Cardiac muscle cell (in vitro differentiated cells and primary cell): ENCODE results near the gene ZNF652. TPM values are rescaled to one million over a fixed set of nuclear protein-coding genes. Genes with fewer than 3 reads are reported as not detected.

Experiments
- DNase-seq, 2 donors: peaks; one replicate each; pipeline versions ENCODE4 v3.0.0 to v3.0.0-alpha.2; 2010 to 2017; ENCODE audit warnings: low read depth in 1 of 2, low spot score in 1 of 2
- H3K27ac ChIP-seq: fragments of 200-600 bp; sonication (generic); 2 replicates; pipeline ENCODE4 v1.5.1; 2016
- H3K27me3 ChIP-seq: fragments of 200-600 bp; sonication (generic); 2 replicates; pipeline ENCODE4 v1.6.0; 2016; ENCODE audit warnings: control low read depth
- H3K36me3 ChIP-seq: fragments of 200-600 bp; sonication (generic); 2 replicates; pipeline ENCODE4 v1.5.1; 2016; ENCODE audit warnings: control low read depth
- H3K4me1 ChIP-seq: fragments of 200-600 bp; sonication (generic); 2 replicates; pipeline ENCODE4 v1.8.1; 2017; ENCODE audit warnings: low read depth, mild to moderate bottlenecking, mixed run types
- H3K4me3 ChIP-seq: fragments of 200-600 bp; sonication (generic); 2 replicates; pipeline ENCODE4 v1.5.1; 2016; ENCODE audit warnings: mild to moderate bottlenecking
- H3K9me3 ChIP-seq: fragments of 200-600 bp; sonication (generic); 2 replicates; pipeline ENCODE4 v1.5.1; 2017; ENCODE audit warnings: low read depth, mild to moderate bottlenecking, control low read depth
- CTCF ChIP-seq: IDR thresholded peaks from 2 replicates; pipeline ENCODE4 v1.5.1; 2012; ENCODE audit warnings: low read depth, mild to moderate bottlenecking, low read length
- polyA plus RNA-seq: library from polyadenylated mRNA; unstranded; fragments of >200 nt; fragmentation: Nextera tagmentation; extraction: Ambion mirVana; gene quantifications from 2 replicates; pipeline ENCODE4 v1.2.1, GENCODE V29; 2016
- total RNA-seq: library from RNA; depleted of rRNA; stranded (reverse); fragments of >200 nt; gene quantifications from 2 replicates; pipeline ENCODE4 v1.2.3, GENCODE V29; 2016

ZNF652 gene
- total and polyA plus RNA-seq, 2 experiments from 2014 or later, result 27.4 to 48.5 TPM

GRCh38 chr17:49383060-49383459 lies 21.0 kb upstream of the ZNF652 start:
- Histone ChIP-seq H3K9me3 (no peaks in the 10 kb centered on the region), H3K4me1 (no peaks in the 10 kb centered on the region), H3K27me3 (no peaks in the 10 kb centered on the region), H3K36me3 (no peaks in the 10 kb centered on the region), H3K27ac (no peak overlapping the region), H3K4me3 (no peak overlapping the region)
- no peak for TF ChIP-seq CTCF
- DNase-seq, result no peak

GRCh38 chr17:49382556-49382955 lies 20.5 kb upstream of the ZNF652 start:
- TF ChIP-seq CTCF, result no peak
- Histone ChIP-seq H3K27me3 (no peaks in the 10 kb centered on the region), H3K4me1 (no peaks in the 10 kb centered on the region), H3K27ac (no peak overlapping the region), H3K36me3 (no peaks in the 10 kb centered on the region), H3K4me3 (no peak overlapping the region), H3K9me3 (no peaks in the 10 kb centered on the region)
- DNase-seq, result no peak

GRCh38 chr17:49381793-49382192 lies 19.7 kb upstream of the ZNF652 start:
- no peak overlapping the region for H3K4me3 ChIP-seq
- H3K27ac ChIP-seq, result no peak overlapping the region
- H3K4me1 ChIP-seq, result no peaks in the 10 kb centered on the region
- H3K9me3 ChIP-seq, result no peaks in the 10 kb centered on the region
- no peak for DNase-seq
- no peaks in the 10 kb centered on the region for H3K27me3 ChIP-seq
- H3K36me3 ChIP-seq, result no peaks in the 10 kb centered on the region
- TF ChIP-seq CTCF, result no peak

- Histone ChIP-seq H3K9me3 (no peaks in the 10 kb centered on the region), H3K27me3 (no peaks in the 10 kb centered on the region)
- no peak for DNase-seq
Observed at GRCh38 chr17:49381033-49381432, 19.0 kb upstream of the ZNF652 start.

GRCh38 chr17:49379926-49380325 lies 17.9 kb upstream of the ZNF652 start:
- H3K9me3 ChIP-seq, result no peaks in the 10 kb centered on the region
- no peaks in the 10 kb centered on the region for H3K27me3 ChIP-seq
- H3K27ac ChIP-seq, result no peak overlapping the region
- H3K4me3 ChIP-seq, result no peak overlapping the region
- no peaks in the 10 kb centered on the region for H3K4me1 ChIP-seq
- no peaks in the 10 kb centered on the region for H3K36me3 ChIP-seq
- TF ChIP-seq CTCF, result no peak
- DNase-seq, result no peak

More at GRCh38 chr17:49381033-49381432, 19.0 kb upstream of the ZNF652 start:
- Histone ChIP-seq H3K4me3 (no peak overlapping the region), H3K4me1 (no peaks in the 10 kb centered on the region), H3K36me3 (no peaks in the 10 kb centered on the region), H3K27ac (no peak overlapping the region)
- no peak for TF ChIP-seq CTCF

- no peak for TF ChIP-seq CTCF
- no peaks in the 10 kb centered on the region for H3K27me3 ChIP-seq
- DNase-seq, result no peak
- H3K27ac ChIP-seq, result no peak overlapping the region
- H3K9me3 ChIP-seq, result no peaks in the 10 kb centered on the region
- H3K4me3 ChIP-seq, result no peak overlapping the region
- H3K4me1 ChIP-seq, result no peaks in the 10 kb centered on the region
- no peaks in the 10 kb centered on the region for H3K36me3 ChIP-seq
Observed at GRCh38 chr17:49378311-49378710, 16.3 kb upstream of the ZNF652 start.
